WTC11 (cell line): Measurements from ENCODE around the gene GLOD5. TPM values are rescaled to one million over a fixed set of nuclear protein-coding genes. Genes with fewer than 3 reads are reported as not detected.

Experiments
- ATAC-seq: fragments of 200-7000 bp; cut with Tn5 transposase; 2 replicates; pipeline ENCODE4 v1.10.0; 2021; ENCODE audit warnings: mild to moderate bottlenecking, moderate library complexity
- CTCF ChIA-PET: fragments of 300-600 bp; sonication (Branson Sonifier 250); formaldehyde crosslinking; loops from one replicate; lab custom pipeline; 2021; ENCODE audit warnings: antibody characterized with exemption; lab: Charles Lee
- POLR2A ChIA-PET: fragments of 350-600 bp; sonication (Branson Sonifier 250); formaldehyde crosslinking; loops from one replicate; lab custom pipeline; 2021; ENCODE audit warnings: antibody characterized with exemption; lab: Charles Lee
- DNase-seq: peaks from one replicate; pipeline ENCODE4 v3.0.0; 2021; ENCODE audit warnings: low spot score
- H3K27ac Mint-ChIP-seq: 2 replicates; pipeline ENCODE4 v1.8.0; 2021; ENCODE audit warnings: mixed read lengths
- H3K27me3 Mint-ChIP-seq: 2 replicates; pipeline ENCODE4 v1.8.0; 2021; ENCODE audit warnings: low read depth, mild to moderate bottlenecking, moderate library complexity, mixed read lengths
- H3K36me3 Mint-ChIP-seq: 2 replicates; pipeline ENCODE4 v1.8.0; 2021; ENCODE audit warnings: mixed read lengths
- H3K4me1 Mint-ChIP-seq: 2 replicates; pipeline ENCODE4 v1.8.0; 2022; ENCODE audit warnings: mixed read lengths
- H3K4me3 Mint-ChIP-seq: 2 replicates; pipeline ENCODE4 v1.8.0; 2021; ENCODE audit warnings: mild to moderate bottlenecking, moderate library complexity, mixed read lengths
- H3K9me3 Mint-ChIP-seq: 2 replicates; pipeline ENCODE4 v1.8.0; 2021; ENCODE audit warnings: mixed read lengths
- AR ChIP-seq: fragments of 250-450 bp; sonication (Bioruptor Pico); IDR thresholded peaks from 2 replicates; pipeline ENCODE4 v1.9.0; 2021; ENCODE audit warnings: mild to moderate bottlenecking
- CBFB ChIP-seq: sonication (generic); formaldehyde crosslinking; IDR thresholded peaks from 2 replicates; pipeline ENCODE4 v1.8.1; 2022; ENCODE audit warnings: mild to moderate bottlenecking, low read depth, missing genetic modification reagents
- E2F4 ChIP-seq: sonication (generic); formaldehyde crosslinking; IDR thresholded peaks from 2 replicates; pipeline ENCODE4 v1.8.1; 2022; ENCODE audit warnings: low read depth, mild to moderate bottlenecking, moderate library complexity, missing genetic modification reagents, borderline replicate concordance
- EMX1 ChIP-seq: fragments of 250-450 bp; sonication (Bioruptor Pico); IDR thresholded peaks from 2 replicates; pipeline ENCODE4 v1.8.0; 2021; ENCODE audit warnings: mild to moderate bottlenecking
- FOXK1 ChIP-seq: sonication (generic); formaldehyde crosslinking; IDR thresholded peaks from 2 replicates; pipeline ENCODE4 v1.8.0; 2022; ENCODE audit warnings: mild to moderate bottlenecking, moderate library complexity, missing genetic modification reagents
- GABPB1 ChIP-seq: sonication (generic); formaldehyde crosslinking; IDR thresholded peaks from 2 replicates; pipeline ENCODE4 v1.8.1; 2023; ENCODE audit warnings: mild to moderate bottlenecking, missing genetic modification reagents
- JAZF1 ChIP-seq: fragments of 250-450 bp; sonication (Bioruptor Pico); IDR thresholded peaks from 2 replicates; pipeline ENCODE4 v1.9.0; 2021; ENCODE audit warnings: moderate library complexity, mild to moderate bottlenecking, inconsistent platforms
- JUN ChIP-seq: sonication (generic); formaldehyde crosslinking; IDR thresholded peaks from 2 replicates; pipeline ENCODE4 v1.8.0; 2023; ENCODE audit warnings: mild to moderate bottlenecking, missing genetic modification reagents
- MXD4 ChIP-seq: fragments of 250-450 bp; sonication (Bioruptor Pico); IDR thresholded peaks from 2 replicates; pipeline ENCODE4 v1.8.0; 2021; ENCODE audit warnings: mild to moderate bottlenecking, moderate library complexity, borderline replicate concordance
- NFATC4 ChIP-seq: fragments of 250-450 bp; sonication (Bioruptor Pico); IDR thresholded peaks from 2 replicates; pipeline ENCODE4 v1.9.0; 2021; ENCODE audit warnings: mild to moderate bottlenecking
- RELA ChIP-seq: sonication (generic); formaldehyde crosslinking; IDR thresholded peaks from 2 replicates; pipeline ENCODE4 v1.8.1; 2022; ENCODE audit warnings: missing genetic modification reagents, mild to moderate bottlenecking, borderline replicate concordance
- SP1 ChIP-seq: sonication (generic); formaldehyde crosslinking; conservative IDR thresholded peaks from 2 replicates; pipeline ENCODE4 v1.8.1; 2022; ENCODE audit warnings: missing genetic modification reagents
- TP53 ChIP-seq: sonication (generic); formaldehyde crosslinking; IDR thresholded peaks from 2 replicates; pipeline ENCODE4 v1.8.1; 2023; ENCODE audit warnings: mild to moderate bottlenecking, missing genetic modification reagents
- ZNF121 ChIP-seq: sonication (generic); formaldehyde crosslinking; IDR thresholded peaks from 2 replicates; pipeline ENCODE4 v1.8.0; 2023; ENCODE audit warnings: missing genetic modification reagents
- total RNA-seq: library from RNA; stranded (reverse); gene quantifications from 3 replicates; pipeline ENCODE4 v1.2.3, GENCODE V29; 2021
- TF ChIP-seq, protein P1 (sequence below): sonication (generic); formaldehyde crosslinking; IDR thresholded peaks from 2 replicates; pipeline ENCODE4 v1.8.0; 2022; ENCODE audit warnings: mild to moderate bottlenecking, missing genetic modification reagents
- TF ChIP-seq, protein P2 (sequence below): fragments of 250-450 bp; sonication (Bioruptor Pico); IDR thresholded peaks from 2 replicates; pipeline ENCODE4 v1.9.0; 2021; ENCODE audit warnings: moderate library complexity, mild to moderate bottlenecking, inconsistent platforms, borderline replicate concordance
- TF ChIP-seq, protein P3 (sequence below): sonication (generic); formaldehyde crosslinking; IDR thresholded peaks from 2 replicates; pipeline ENCODE4 v1.8.1; 2023; ENCODE audit warnings: mild to moderate bottlenecking, missing genetic modification reagents, borderline replicate concordance
- TF ChIP-seq, protein P4 (sequence below): sonication (generic); formaldehyde crosslinking; IDR thresholded peaks from 2 replicates; pipeline ENCODE4 v1.8.1; 2023; ENCODE audit warnings: mild to moderate bottlenecking, missing genetic modification reagents, moderate library complexity
- TF ChIP-seq, protein P5 (sequence below): sonication (generic); formaldehyde crosslinking; conservative IDR thresholded peaks from 2 replicates; pipeline ENCODE4 v1.8.1; 2023; ENCODE audit warnings: mild to moderate bottlenecking, low read depth, missing genetic modification reagents, moderate library complexity
- TF ChIP-seq, protein P6 (sequence below): sonication (generic); formaldehyde crosslinking; conservative IDR thresholded peaks from 2 replicates; pipeline ENCODE4 v1.8.1; 2022; ENCODE audit warnings: mild to moderate bottlenecking, missing genetic modification reagents

The GLOD5 gene
- total RNA-seq, 1 experiment from 2014 or later = not detected

DNA sequence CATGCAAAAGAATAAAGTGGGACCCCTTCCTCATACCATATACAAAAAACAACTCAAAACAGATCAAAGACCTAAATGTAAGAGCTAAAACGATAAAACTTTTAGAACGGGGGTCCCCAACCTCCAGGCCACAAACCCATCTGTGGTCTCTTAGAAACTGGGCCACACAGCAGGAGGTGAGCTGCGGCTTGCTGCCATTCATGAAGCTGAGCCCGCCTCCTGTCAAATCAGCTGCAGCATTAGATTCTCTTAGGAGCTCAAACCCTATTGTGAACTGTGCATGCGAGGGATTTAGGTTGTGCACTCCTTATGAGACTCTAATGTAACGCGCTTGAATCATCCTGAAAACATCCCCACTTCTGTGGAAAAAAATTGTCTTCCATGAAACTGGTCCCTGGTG is 17.9 kb downstream of the GLOD5 start:
- peaks cover 4% of the 10 kb centered on the region; the same call in 1 of the 2 replicates for H3K27me3 Mint-ChIP-seq
- TF ChIP-seq, protein P1, sequence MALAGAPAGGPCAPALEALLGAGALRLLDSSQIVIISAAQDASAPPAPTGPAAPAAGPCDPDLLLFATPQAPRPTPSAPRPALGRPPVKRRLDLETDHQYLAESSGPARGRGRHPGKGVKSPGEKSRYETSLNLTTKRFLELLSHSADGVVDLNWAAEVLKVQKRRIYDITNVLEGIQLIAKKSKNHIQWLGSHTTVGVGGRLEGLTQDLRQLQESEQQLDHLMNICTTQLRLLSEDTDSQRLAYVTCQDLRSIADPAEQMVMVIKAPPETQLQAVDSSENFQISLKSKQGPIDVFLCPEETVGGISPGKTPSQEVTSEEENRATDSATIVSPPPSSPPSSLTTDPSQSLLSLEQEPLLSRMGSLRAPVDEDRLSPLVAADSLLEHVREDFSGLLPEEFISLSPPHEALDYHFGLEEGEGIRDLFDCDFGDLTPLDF (CRISPR knock-in tag) = no peak
- no peak for TF ChIP-seq NFATC4
- no peak for TF ChIP-seq E2F4 (CRISPR knock-in tag)
- TF ChIP-seq, protein P2, sequence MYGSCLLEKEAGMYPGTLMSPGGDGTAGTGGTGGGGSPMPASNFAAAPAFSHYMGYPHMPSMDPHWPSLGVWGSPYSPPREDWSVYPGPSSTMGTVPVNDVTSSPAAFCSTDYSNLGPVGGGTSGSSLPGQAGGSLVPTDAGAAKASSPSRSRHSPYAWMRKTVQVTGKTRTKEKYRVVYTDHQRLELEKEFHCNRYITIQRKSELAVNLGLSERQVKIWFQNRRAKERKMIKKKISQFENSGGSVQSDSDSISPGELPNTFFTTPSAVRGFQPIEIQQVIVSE (CRISPR knock-in tag) = no peak
- TF ChIP-seq, protein P3, sequence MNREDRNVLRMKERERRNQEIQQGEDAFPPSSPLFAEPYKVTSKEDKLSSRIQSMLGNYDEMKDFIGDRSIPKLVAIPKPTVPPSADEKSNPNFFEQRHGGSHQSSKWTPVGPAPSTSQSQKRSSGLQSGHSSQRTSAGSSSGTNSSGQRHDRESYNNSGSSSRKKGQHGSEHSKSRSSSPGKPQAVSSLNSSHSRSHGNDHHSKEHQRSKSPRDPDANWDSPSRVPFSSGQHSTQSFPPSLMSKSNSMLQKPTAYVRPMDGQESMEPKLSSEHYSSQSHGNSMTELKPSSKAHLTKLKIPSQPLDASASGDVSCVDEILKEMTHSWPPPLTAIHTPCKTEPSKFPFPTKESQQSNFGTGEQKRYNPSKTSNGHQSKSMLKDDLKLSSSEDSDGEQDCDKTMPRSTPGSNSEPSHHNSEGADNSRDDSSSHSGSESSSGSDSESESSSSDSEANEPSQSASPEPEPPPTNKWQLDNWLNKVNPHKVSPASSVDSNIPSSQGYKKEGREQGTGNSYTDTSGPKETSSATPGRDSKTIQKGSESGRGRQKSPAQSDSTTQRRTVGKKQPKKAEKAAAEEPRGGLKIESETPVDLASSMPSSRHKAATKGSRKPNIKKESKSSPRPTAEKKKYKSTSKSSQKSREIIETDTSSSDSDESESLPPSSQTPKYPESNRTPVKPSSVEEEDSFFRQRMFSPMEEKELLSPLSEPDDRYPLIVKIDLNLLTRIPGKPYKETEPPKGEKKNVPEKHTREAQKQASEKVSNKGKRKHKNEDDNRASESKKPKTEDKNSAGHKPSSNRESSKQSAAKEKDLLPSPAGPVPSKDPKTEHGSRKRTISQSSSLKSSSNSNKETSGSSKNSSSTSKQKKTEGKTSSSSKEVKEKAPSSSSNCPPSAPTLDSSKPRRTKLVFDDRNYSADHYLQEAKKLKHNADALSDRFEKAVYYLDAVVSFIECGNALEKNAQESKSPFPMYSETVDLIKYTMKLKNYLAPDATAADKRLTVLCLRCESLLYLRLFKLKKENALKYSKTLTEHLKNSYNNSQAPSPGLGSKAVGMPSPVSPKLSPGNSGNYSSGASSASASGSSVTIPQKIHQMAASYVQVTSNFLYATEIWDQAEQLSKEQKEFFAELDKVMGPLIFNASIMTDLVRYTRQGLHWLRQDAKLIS (CRISPR knock-in tag) = no peak
- no peak for TF ChIP-seq TP53
- TF ChIP-seq, protein P4, sequence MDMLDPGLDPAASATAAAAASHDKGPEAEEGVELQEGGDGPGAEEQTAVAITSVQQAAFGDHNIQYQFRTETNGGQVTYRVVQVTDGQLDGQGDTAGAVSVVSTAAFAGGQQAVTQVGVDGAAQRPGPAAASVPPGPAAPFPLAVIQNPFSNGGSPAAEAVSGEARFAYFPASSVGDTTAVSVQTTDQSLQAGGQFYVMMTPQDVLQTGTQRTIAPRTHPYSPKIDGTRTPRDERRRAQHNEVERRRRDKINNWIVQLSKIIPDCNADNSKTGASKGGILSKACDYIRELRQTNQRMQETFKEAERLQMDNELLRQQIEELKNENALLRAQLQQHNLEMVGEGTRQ = no peak
- TF ChIP-seq JAZF1 (CRISPR knock-in tag) = no peak
- TF ChIP-seq RELA (CRISPR knock-in tag) = no peak
- TF ChIP-seq MXD4 (CRISPR knock-in tag) = no peak
- no peak for TF ChIP-seq EMX1 (CRISPR knock-in tag)
- TF ChIP-seq SP1 (CRISPR knock-in tag) = no peak
- TF ChIP-seq ZNF121 (CRISPR knock-in tag) = no peak
- TF ChIP-seq JUN (CRISPR knock-in tag) = no peak
- TF ChIP-seq, all 79 proteins: peak for 0
- ChIA-PET POLR2A (no interaction called here), CTCF (no interaction called here)
- no peak overlapping the region for H3K4me3 Mint-ChIP-seq
- H3K36me3 Mint-ChIP-seq = no peaks in the 10 kb centered on the region
- no peaks in the 10 kb centered on the region for H3K9me3 Mint-ChIP-seq
- H3K27ac Mint-ChIP-seq = no peak overlapping the region
- DNase-seq = no peak
- no peak for ATAC-seq
- peaks cover 6% of the 10 kb centered on the region; the same call in 1 of the 2 replicates for H3K4me1 Mint-ChIP-seq

DNA sequence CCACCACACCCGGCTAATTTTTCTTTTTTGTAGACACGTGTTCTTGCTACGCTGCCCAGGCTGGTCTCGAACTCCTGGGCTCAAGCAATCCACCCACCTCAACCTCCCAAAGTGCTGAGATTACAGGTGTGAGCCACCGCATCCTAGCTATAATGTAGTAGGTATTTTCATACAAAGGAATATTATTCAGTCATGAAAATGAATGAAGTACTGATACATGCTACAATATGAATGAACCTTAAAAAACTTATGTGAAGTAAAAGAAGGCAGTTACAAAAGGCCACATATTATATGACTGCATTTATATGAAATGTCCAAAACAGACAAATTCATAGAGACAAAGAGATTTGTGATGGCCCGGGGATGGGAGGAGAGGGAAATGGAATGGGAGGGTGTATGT is 20.2 kb downstream of the GLOD5 start:
- Mint-ChIP-seq H3K27me3 (peaks cover 5% of the 10 kb centered on the region), H3K4me3 (no peak overlapping the region), H3K9me3 (no peaks in the 10 kb centered on the region), H3K27ac (no peak overlapping the region), H3K36me3 (no peaks in the 10 kb centered on the region), H3K4me1 (peaks cover under 1% of the 10 kb centered on the region; the same call in 1 of the 2 replicates)
- DNase-seq (no peak), ATAC-seq (no peak)
- CTCF ChIA-PET = no interaction called here
- POLR2A ChIA-PET = no interaction called here
- no peak for TF ChIP-seq AR
- TF ChIP-seq, protein P1 (CRISPR knock-in tag) = no peak
- TF ChIP-seq SP1 (CRISPR knock-in tag) = no peak
- TF ChIP-seq, protein P5, sequence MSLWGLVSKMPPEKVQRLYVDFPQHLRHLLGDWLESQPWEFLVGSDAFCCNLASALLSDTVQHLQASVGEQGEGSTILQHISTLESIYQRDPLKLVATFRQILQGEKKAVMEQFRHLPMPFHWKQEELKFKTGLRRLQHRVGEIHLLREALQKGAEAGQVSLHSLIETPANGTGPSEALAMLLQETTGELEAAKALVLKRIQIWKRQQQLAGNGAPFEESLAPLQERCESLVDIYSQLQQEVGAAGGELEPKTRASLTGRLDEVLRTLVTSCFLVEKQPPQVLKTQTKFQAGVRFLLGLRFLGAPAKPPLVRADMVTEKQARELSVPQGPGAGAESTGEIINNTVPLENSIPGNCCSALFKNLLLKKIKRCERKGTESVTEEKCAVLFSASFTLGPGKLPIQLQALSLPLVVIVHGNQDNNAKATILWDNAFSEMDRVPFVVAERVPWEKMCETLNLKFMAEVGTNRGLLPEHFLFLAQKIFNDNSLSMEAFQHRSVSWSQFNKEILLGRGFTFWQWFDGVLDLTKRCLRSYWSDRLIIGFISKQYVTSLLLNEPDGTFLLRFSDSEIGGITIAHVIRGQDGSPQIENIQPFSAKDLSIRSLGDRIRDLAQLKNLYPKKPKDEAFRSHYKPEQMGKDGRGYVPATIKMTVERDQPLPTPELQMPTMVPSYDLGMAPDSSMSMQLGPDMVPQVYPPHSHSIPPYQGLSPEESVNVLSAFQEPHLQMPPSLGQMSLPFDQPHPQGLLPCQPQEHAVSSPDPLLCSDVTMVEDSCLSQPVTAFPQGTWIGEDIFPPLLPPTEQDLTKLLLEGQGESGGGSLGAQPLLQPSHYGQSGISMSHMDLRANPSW (CRISPR knock-in tag) = no peak
- no peak for TF ChIP-seq RELA (CRISPR knock-in tag)
- no peak for TF ChIP-seq GABPB1
- no peak for TF ChIP-seq FOXK1 (CRISPR knock-in tag)
- TF ChIP-seq, protein P6, sequence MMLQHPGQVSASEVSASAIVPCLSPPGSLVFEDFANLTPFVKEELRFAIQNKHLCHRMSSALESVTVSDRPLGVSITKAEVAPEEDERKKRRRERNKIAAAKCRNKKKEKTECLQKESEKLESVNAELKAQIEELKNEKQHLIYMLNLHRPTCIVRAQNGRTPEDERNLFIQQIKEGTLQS (CRISPR knock-in tag) = no peak
- no peak for TF ChIP-seq CBFB (CRISPR knock-in tag)
